Mucosa of descending colon (tissue), 3 donors: Measurements from ENCODE around the gene USP43. TPM values are rescaled to one million over a fixed set of nuclear protein-coding genes. Genes with fewer than 3 reads are reported as not detected.

Experiments used
- ATAC-seq: fragments of 200-7000 bp; cut with Tn5 transposase; one replicate; pipeline ENCODE4 v1.9.1; 2020; ENCODE audit warnings: mild to moderate bottlenecking, moderate library complexity
- DNase-seq, 3 donors: peaks; one replicate each; pipeline ENCODE4 v3.0.0-alpha.2; 2020
- H3K36me3 ChIP-seq: fragments of 200-600 bp; one replicate; pipeline ENCODE4 v1.8.0; 2021; ENCODE audit warnings: low read depth, mild to moderate bottlenecking
- H3K4me1 ChIP-seq: fragments of 200-600 bp; one replicate; pipeline ENCODE4 v1.8.0; 2021; ENCODE audit warnings: low read depth, mild to moderate bottlenecking
- H3K4me3 ChIP-seq: fragments of 200-600 bp; one replicate; pipeline ENCODE4 v1.8.0; 2021; ENCODE audit warnings: mild to moderate bottlenecking
- H3K9me3 ChIP-seq: fragments of 200-600 bp; one replicate; pipeline ENCODE4 v1.8.0; 2021; ENCODE audit warnings: mild to moderate bottlenecking
- CTCF ChIP-seq: fragments of 200-600 bp; IDR thresholded peaks from one replicate; pipeline ENCODE4 v1.8.0; 2022; ENCODE audit warnings: antibody characterized with exemption, mild to moderate bottlenecking
- intact Hi-C, 2 donors: fragments of 100-400 bp; cut with DNase I in 1 of 2; cut with micrococcal nuclease in 1 of 2; formaldehyde crosslinking; loops; one replicate each; pipeline versions ENCODE4 v1.11.0 to v1.11.1; 2022; cut with DNase I, micrococcal nuclease
- total RNA-seq, 3 donors: library from RNA; stranded (reverse); fragmentation: NEBNext Ultra II Directional in 2 of 3; extraction: Animal tissue kit (Norgen Biotek cat#: 25700) in 2 of 3; gene quantifications; one replicate each; pipeline versions ENCODE4 v1.2.1 to v1.2.4, GENCODE V29; 2021 to 2023
- donor health status: DM: no; HTN: no; CAD: no; lungs with moderate emphysema.
- donor health status: DM: no; HTN: no; CAD: no.
- donor health status: DM: no; HTN: yes; CAD: no.

USP43 gene
- total RNA-seq, 3 donors from 2014 or later, result 7.2 to 18.4 (median 13.6) TPM

DNA sequence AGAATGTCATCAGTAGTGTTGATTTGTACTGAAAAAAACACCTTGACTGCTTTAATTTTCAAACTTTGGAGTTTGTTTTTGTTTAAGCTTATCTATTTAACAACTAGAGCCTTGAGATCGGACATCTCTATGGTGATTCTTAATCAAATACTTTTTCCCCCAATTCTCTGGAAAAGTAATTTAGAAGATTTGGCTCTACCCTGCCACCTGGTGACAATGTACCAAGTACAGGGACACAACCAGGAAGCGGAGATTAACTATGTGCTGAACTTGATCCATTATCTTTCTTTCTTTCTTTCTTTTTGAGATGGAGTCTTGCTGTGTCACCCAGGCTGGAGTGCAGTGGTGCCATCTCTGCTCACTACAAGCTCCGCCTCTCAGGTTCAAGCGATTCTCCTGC, 30.8 kb downstream of the USP43 start:
- no peak for TF ChIP-seq CTCF
- no peaks in the 10 kb centered on the region for H3K4me1 ChIP-seq
- H3K4me3 ChIP-seq, result no peak overlapping the region
- DNase-seq (peak in 1 of 3 donors; percentile 62), ATAC-seq (peak; percentile 58)
- H3K9me3 ChIP-seq, result peaks cover 11% of the 10 kb centered on the region
- intact Hi-C loops, result no loop called here
- H3K36me3 ChIP-seq, result no peaks in the 10 kb centered on the region

- intact Hi-C loops, result no loop called here
- no peaks in the 10 kb centered on the region for H3K4me1 ChIP-seq
- DNase-seq (no peak), ATAC-seq (peak; percentile 84)
- no peak overlapping the region for H3K4me3 ChIP-seq
- H3K36me3 ChIP-seq, result no peaks in the 10 kb centered on the region
- TF ChIP-seq CTCF, result no peak
- H3K9me3 ChIP-seq, result peaks cover 11% of the 10 kb centered on the region
These were observed 31.5 kb downstream of the USP43 start for GRCh38 chr17:9676820-9677310.

DNA sequence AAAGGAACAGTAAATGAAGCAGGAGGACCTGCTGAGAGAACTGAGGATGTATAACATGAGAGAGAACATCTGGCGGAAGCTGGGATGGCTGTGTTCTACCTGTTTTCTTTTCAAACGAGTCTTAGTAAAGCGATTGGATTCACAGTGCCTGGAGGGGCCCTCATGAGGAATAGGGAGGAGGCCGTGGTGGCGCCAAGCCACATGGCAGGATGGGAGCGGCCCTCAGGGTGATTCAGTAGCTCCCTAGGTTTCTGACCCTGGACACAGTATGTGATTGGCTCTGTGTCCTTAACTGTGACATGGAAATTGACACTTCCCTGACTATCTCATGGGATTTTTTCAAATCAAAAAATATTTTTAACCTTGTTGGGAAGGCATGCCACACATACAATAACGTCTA, 32.1 kb downstream of the USP43 start:
- intact Hi-C loops, result no loop called here
- ATAC-seq (no peak), DNase-seq (no peak)
- Histone ChIP-seq H3K36me3 (no peaks in the 10 kb centered on the region), H3K9me3 (peaks cover 11% of the 10 kb centered on the region), H3K4me3 (no peak overlapping the region), H3K4me1 (no peaks in the 10 kb centered on the region)
- TF ChIP-seq CTCF, result no peak

- Histone ChIP-seq H3K9me3 (peaks cover 11% of the 10 kb centered on the region), H3K36me3 (no peaks in the 10 kb centered on the region), H3K4me1 (no peaks in the 10 kb centered on the region), H3K4me3 (no peak overlapping the region)
- intact Hi-C loops, result no loop called here
- TF ChIP-seq CTCF, result no peak
- DNase-seq, result no peak
- no peak for ATAC-seq
These were observed 32.6 kb downstream of the USP43 start for GRCh38 chr17:9677896-9678295.

- no peaks in the 10 kb centered on the region for H3K36me3 ChIP-seq
- ATAC-seq (no peak), DNase-seq (no peak)
- peaks cover 3% of the 10 kb centered on the region for H3K9me3 ChIP-seq
- H3K4me3 ChIP-seq, result no peak overlapping the region
- intact Hi-C loops, result no loop called here
- TF ChIP-seq CTCF, result no peak
- H3K4me1 ChIP-seq, result no peaks in the 10 kb centered on the region
These were observed 39.8 kb downstream of the USP43 start for GRCh38 chr17:9684955-9685621.
